Keratinocyte (primary cell): ENCODE measurements around the gene PRAME.

Experiments used
- CTCF ChIP-seq, 3 experiments: IDR thresholded peaks in 1 of 3; conservative IDR thresholded peaks in 1 of 3; optimal IDR thresholded peaks in 1 of 3; 2 replicates in 2 of 3; 3 replicates in 1 of 3; pipeline versions ENCODE3 to v1.5.1; 2011; ENCODE audit warnings: low read length in 3 of 3, mild to moderate bottlenecking in 3 of 3, moderate library complexity in 2 of 3, control low read depth in 1 of 3, inconsistent platforms in 1 of 3; ENCODE audit not compliant: insufficient read depth in 2 of 3; ENCODE audit errors: extremely low read depth in 1 of 3
- EZH2 ChIP-seq: IDR thresholded peaks from one replicate; pipeline ENCODE4 v1.6.1; 2012; ENCODE audit warnings: inconsistent platforms, mild to moderate bottlenecking, low read length, moderate library complexity

GRCh38 chr22:22558972-22559603 is at the start of gene PRAME:
- peak; percentile 20 to 50 (median 24) for TF ChIP-seq CTCF (optimal IDR thresholded peaks at IDR 0.05 in 1 of 3, IDR thresholded peaks at IDR 0.05 in 1 of 3, conservative IDR thresholded peaks at IDR 0.05 in 1 of 3; ENCODE audit: extremely low read depth in 1 of 3, insufficient read depth in 2 of 3, low read length in 3 of 3)
- TF ChIP-seq EZH2, result no peak
